Activated CD8-positive, alpha-beta memory T cell treated with anti-CD3 and anti-CD28 coated beads for 36 hours (primary cell): ENCODE results near the gene DAP. TPM values are rescaled to one million over a fixed set of nuclear protein-coding genes. Genes with fewer than 3 reads are reported as not detected.

Experiments
- CTCF ChIA-PET: fragments of 350-600 bp; sonication (Branson Sonifier 250); formaldehyde crosslinking; loops from one replicate; lab custom pipeline; 2021; ENCODE audit warnings: antibody characterized with exemption; lab: Charles Lee
- POLR2A ChIA-PET: fragments of 350-600 bp; sonication (Branson Sonifier 250); formaldehyde crosslinking; loops from one replicate; lab custom pipeline; 2021; ENCODE audit warnings: antibody characterized with exemption; lab: Charles Lee
- total RNA-seq, 2 experiments: library from RNA; stranded (reverse); gene quantifications; one replicate each; pipeline ENCODE4 v1.2.3, GENCODE V29; 2021

DAP gene
- total RNA-seq, 2 experiments from 2014 or later, result 55.8 to 58.7 TPM

DNA sequence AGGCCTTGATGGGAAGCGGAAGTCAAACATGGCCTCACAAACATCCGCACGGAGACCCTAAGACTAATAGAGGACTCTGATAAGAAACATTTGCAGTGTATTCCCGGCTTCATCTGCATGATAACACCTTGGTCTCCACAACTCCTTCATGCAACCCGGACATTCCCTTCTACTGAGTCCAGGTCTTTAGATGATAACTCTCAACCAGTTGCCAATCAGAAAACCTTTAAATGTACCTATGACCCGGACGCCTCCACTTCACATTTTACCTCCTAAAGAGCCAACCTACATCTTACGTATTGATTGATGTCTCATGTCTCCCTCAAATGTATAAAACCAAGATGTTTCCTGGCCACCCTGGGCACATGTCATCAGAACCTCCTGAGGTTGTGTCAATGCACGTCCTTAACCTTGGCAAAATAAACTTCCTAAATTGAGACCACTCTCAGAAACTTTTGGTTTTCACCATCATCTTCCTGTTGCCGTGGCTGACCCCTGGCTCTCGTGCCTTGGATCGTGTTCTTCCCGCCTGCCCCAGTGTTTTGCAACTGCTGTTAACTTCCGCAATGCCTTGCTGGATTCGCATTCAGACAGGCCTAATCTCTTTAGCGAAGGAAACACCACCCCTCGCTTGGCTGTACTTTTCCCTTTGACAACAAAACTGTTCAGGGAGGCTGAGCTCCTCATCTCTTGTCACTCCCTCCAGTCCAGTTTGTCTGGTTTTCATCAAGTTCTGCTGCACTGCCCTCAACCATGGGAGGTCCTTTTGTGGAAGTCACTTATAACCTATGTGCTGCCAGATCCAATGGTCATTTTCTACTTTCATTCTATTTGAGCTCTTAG is 1.1 kb upstream of the DAP start:
- POLR2A ChIA-PET, result no interaction called here

GRCh38 chr5:10760921-10761184 is 181 bp downstream of the DAP start:
- ChIA-PET CTCF (no interaction called here), POLR2A (interaction anchor here (1.2 kb wide), 1 partner anchor 9 kb away, joined by 3 read pairs; no protein-coding TSS in a partner anchor)

More for the DNA sequence above, 1.1 kb upstream of the DAP start:
- CTCF ChIA-PET, result no interaction called here

DNA sequence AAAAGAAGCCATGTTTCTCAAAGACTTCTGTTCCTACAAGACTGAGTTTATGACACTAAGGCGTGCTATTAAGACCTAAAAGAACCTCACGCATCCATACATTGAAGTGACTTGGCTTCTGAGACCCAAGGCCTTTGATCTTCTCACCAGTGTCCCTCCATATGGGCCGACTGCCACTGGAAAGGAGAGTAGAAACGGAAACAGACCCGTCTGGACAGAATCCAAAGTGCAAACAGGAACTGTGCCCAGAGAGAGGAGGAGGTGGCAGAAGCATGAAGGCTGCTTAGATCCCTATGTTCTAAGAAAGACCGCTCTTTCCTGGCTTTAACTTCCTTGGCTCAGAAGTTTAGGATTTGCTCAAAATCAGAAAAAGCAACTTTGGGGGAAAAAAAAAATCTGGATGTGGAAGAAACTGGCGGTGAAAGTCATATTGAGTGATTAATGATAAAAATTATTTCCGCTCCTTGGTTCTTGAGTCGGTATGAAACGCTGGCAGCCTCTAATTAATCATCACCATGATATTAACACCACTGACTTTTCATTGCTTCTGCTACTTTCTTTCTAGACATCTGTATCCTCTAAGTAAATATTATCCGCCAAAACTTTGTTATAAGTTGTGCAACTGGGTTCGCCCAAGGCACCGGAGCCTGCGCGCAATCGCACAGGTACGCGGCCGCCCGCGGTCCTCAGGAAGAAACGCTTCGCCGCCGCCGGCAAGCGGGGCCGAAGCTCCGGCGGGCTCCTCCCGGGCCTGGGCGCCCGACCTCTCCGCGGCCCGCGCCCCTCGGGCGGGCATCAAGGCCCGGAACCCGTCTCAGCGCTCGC is 726 bp downstream of the DAP start:
- ChIA-PET CTCF (no interaction called here), POLR2A (interaction anchor here (1.2 kb wide), 1 partner anchor 9 kb away, joined by 3 read pairs; no protein-coding TSS in a partner anchor)

GRCh38 chr5:10759111-10759510 is 1.9 kb downstream of the DAP start:
- CTCF ChIA-PET, result no interaction called here
- POLR2A ChIA-PET, result interaction anchor here (0.6 kb wide), 1 partner anchor 13 kb away, joined by 4 read pairs; no protein-coding TSS in a partner anchor

DNA sequence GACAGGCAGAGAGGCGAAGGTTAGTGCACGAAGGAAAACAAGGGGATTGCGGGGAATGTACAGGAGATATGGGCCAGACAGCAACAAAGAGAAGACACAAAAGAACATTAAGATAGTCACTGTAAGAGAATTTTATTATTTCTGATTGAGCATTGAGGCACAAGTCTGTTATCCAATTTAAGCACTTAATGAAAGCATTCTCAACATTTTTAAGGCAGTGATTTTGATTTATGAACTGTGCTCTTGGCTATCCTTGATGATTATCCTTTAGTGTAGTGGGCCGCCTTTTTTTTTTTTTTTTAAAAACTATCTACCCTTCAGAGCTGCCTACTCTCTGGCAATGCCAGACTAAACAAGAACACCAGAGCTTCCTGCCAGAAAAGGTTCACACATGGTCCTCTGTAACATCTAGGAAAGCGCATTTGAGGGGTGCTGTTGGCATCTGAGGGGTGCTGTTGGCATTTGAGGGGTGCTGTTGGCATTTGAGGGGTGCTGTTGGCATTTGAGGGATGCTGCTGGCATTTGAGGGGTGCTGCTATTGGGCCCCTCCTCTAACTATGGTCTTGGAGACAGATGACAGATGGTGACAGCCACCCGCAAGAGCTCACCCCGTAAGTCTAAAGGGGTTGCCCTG is 3.0 kb downstream of the DAP start:
- CTCF ChIA-PET, result interaction anchor here (1.0 kb wide), 1 partner anchor 56 kb away, joined by 4 read pairs; no protein-coding TSS in a partner anchor
- POLR2A ChIA-PET, result no interaction called here

DNA sequence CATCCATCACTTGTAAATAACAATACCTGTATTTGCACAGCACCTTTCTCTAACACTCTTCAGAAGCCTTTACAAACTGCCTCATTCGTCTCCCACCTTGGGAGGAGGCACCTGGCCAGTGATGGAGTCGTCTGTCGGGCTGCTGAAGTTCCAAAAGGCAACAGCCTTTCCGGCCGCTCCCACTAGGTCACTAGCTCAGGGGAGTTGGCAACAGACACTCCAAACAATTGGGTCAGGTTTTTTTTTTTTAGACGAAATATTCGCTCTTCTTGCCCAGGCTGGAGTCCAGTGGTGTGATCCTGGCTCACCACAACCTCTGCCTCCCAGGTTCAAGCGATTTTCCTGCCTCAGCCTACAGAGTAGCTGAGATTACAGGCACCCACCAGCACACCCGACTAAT is 4.0 kb downstream of the DAP start:
- CTCF ChIA-PET, result no interaction called here
- POLR2A ChIA-PET, result no interaction called here

GRCh38 chr5:10756549-10756948 is 4.5 kb downstream of the DAP start:
- CTCF ChIA-PET, result no interaction called here
- POLR2A ChIA-PET, result no interaction called here

DNA sequence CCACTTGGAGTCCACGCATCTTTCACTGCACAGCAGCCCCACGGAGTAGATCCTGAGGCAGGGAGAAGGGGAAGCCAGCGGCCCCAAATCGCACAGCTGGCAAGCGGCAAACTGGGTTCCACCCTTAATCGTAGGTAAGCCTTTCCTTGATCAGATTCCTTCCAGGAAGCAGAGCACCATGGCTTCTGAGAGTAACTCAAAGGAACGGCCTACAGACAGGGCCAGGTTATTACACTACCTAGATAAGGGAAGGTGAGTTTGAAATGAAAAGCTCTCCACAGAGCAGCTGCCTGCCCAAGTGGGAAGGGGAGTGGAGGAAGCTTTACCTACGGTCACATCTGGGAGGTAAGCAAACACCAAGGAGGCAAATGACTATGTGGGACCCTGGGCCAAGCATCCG is 7.9 kb downstream of the DAP start:
- CTCF ChIA-PET, result no interaction called here
- POLR2A ChIA-PET, result no interaction called here

DNA sequence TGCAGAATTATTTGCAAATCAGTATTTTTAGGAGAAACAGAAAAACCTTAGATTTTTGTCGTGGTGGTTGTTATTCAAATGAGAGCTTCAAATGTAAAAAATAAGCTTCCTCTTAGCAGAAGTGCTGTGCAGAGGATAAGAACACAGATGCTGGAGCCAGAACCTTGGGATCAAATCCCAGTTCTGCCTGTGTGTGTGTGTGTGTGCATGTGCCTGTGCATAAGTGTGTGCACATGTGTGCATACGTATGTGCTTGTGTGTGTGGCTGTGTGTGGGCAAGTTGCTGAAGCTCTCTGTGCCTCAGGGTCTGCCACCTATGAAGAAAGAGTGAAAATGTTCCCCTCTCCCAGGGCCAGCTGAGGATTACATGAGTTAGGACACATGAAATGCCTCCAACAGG is 8.6 kb downstream of the DAP start:
- ChIA-PET POLR2A (no interaction called here), CTCF (no interaction called here)

GRCh38 chr5:10750909-10751308 is 10.1 kb downstream of the DAP start:
- CTCF ChIA-PET, result no interaction called here
- POLR2A ChIA-PET, result no interaction called here

- CTCF ChIA-PET, result no interaction called here
- POLR2A ChIA-PET, result no interaction called here
These were observed 13.1 kb downstream of the DAP start for GRCh38 chr5:10747678-10748622.

DNA sequence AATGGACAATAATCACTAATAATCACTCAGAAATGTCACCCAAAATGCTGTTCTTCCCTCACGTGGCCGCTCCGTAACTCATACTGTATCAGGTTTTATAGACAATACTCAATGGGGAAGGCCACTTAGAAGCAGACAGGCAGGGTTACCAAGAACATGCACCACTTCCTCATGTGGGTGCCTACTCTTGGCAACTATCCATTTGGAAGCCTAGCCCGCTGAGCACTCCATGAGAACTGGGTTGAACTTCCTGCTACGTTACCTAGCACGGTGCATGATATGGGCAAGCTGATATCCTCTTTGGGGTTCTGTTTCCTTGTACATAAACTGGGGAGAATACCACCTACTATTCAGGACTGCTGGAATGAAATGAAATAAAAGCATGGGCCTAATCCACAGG is 14.3 kb downstream of the DAP start:
- CTCF ChIA-PET, result no interaction called here
- POLR2A ChIA-PET, result no interaction called here

DNA sequence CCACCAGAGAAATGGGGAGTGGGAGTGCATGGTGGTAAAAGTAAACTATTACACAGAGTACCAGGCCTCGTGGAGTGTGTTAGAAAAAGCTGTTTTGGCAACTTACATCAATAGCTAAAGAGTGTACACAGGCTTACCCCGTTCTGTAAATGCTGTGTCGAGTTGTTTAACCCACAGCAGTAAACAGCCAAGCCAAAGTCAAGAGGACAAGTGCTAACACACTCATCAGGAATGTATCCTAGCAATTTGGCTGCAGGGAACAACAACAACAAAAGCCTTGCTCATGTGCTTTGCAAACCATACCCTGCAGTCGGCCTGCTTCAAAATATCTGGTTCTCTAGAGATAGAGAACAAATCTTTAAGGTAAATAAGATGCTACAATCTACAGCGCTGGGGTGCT is 15.9 kb downstream of the DAP start:
- POLR2A ChIA-PET, result no interaction called here
- CTCF ChIA-PET, result no interaction called here

DNA sequence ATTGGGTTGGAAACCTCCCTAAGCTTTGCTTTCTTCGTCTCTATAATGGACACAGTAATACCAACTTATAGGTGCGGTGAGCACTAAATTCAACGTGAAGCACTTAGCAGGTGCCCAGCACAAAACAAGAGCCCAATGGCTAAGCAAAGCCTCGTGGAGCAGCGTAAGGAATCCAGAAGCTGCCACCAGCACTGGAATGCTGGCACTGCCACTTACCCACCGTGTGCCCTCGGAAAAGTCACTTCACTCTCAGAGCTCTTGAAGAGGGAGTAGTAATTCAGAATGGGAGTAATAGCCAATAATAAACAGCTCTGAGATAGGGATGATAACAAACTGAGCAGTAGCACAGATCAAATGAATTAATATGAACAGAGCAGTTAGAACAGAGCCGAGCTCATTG is 16.4 kb downstream of the DAP start:
- ChIA-PET POLR2A (no interaction called here), CTCF (no interaction called here)

DNA sequence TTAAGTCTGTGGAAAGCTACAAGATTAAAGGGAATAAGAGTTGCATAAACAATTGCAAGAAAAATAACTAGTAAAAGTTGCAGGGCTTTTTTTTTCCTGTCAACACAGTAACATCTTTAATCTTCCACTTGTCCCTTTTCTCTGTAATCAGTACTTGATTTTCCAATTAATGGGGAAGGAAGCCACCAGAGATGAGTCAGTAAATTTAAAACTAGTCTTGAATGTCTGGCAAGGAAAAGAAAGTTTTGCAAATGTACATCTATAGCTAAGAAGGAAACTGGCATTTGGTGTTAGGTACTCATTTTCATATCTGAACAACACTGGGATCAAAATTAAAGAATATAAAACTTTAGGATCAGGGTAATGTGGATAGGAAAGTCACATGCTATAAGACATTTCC is 17.1 kb downstream of the DAP start:
- CTCF ChIA-PET, result no interaction called here
- POLR2A ChIA-PET, result no interaction called here

DNA sequence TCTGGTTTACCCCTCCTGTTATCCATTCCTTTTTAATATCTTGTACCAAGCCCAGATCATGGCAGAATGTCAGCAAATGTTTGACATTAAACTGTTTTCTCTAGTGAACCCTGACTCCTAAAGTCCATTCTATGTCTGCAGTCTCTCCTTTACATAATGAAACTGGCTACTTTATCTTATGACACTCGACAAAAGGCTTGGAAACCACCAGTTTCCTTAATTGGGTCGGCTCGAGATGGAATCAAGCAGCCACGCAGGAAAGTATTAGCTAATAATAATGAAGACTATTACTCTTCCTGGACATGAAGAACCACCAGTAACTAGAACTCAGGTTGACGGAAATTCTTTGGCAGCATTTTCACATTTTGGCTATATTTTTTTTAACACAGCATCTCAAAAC is 17.5 kb downstream of the DAP start:
- CTCF ChIA-PET, result no interaction called here

DNA sequence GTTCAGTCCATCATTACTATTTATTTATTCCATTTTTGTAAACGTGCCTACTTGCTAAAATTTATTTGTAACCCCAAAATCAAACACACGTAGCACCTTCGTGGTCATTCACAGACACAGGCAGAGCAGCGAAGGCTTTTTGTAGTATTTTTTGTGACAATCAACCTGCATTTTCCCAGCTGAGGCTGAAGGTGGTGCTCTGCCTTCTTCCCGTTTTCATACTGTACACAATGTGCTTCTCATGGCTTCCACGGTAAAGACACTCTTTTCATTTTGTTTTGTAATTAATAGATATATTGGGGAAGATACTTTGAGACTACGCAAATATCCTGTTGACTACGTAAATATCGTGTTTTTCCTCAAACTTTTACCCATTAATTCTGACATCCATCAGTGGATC is 19.4 kb downstream of the DAP start:
- ChIA-PET CTCF (no interaction called here), POLR2A (no interaction called here)

More for the DNA sequence above, 17.5 kb downstream of the DAP start:
- POLR2A ChIA-PET, result no interaction called here

GRCh38 chr5:10740384-10740783 is 20.6 kb downstream of the DAP start:
- ChIA-PET CTCF (no interaction called here), POLR2A (no interaction called here)

DNA sequence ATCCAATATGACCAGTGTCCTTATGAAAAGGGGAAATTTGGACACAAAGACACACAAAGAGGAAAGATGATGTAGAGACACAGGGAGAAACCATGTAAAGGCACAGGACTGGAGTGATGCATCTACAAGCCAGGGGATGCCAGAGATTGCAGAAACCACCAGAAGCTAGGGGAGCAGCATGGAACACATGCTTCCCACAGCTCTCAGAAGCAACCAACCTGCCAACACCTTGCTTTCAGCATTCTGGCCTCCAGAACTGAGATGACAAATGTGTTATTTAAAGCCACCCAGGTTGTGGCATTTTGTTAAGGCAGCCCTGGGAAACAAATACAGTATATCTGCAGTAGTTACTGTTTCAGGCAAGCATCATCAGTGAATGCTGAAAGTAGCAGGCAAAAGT is 23.2 kb downstream of the DAP start:
- ChIA-PET POLR2A (interaction anchor here (0.6 kb wide), 1 partner anchor 12 kb away, joined by 11 read pairs; no protein-coding TSS in a partner anchor), CTCF (no interaction called here)
